Neural progenitor cell (in vitro differentiated cells): ENCODE results near the gene POLN.

Experiments used
- CTCF ChIP-seq: fragments of 200-600 bp; sonication (generic); IDR thresholded peaks from 2 replicates; pipeline ENCODE4 v1.5.1; 2017; ENCODE audit warnings: antibody characterized with exemption, mild to moderate bottlenecking
- EZH2 ChIP-seq: fragments of 200-600 bp; sonication (generic); IDR thresholded peaks from 2 replicates; pipeline ENCODE4 v1.6.1; 2017; ENCODE audit warnings: antibody characterized with exemption, mild to moderate bottlenecking, moderate library complexity

GRCh38 chr4:2186865-2187172 is 55.1 kb downstream of the POLN start:
- TF ChIP-seq EZH2 (no peak), CTCF (no peak)
